ENCODE data around the gene WRAP73. TPM values are rescaled to one million over a fixed set of nuclear protein-coding genes. Genes with fewer than 3 reads are reported as not detected.

Gene WRAP73
- total RNA-seq, 1 donor from 2014 or later: 21.6 TPM

Other genes with a start within 250 kb of the WRAP73 start
- 81.4 TPM for gene ARHGEF16, start 195.4 kb downstream of the WRAP73 start, total RNA-seq
- 43.4 TPM for gene MEGF6, start 38.6 kb downstream of the WRAP73 start, total RNA-seq
- 96.5 TPM for gene TPRG1L, start 25.1 kb downstream of the WRAP73 start, total RNA-seq
- 0.17 TPM for gene TP73, start 2.4 kb upstream of the WRAP73 start, total RNA-seq
- gene CCDC27, start 102.3 kb upstream of the WRAP73 start, total RNA-seq: not detected
- gene SMIM1, start 122.6 kb upstream of the WRAP73 start, total RNA-seq: 5.9 TPM
- gene LRRC47, start 146.4 kb upstream of the WRAP73 start, total RNA-seq: 43.2 TPM
- 64.1 TPM for gene CEP104, start 207.1 kb upstream of the WRAP73 start, total RNA-seq
- 9.8 TPM for gene DFFB, start 207.4 kb upstream of the WRAP73 start, total RNA-seq